Heart left ventricle (tissue), 13 donors: ENCODE results near the gene FGF22.

Experiments
- POLR2A ChIP-seq, 2 donors: fragments of 450-650 bp; IDR thresholded peaks; one replicate each; pipeline ENCODE4 v1.6.1; 2017; ENCODE audit warnings: antibody characterized with exemption in 2 of 2, mild to moderate bottlenecking in 2 of 2, moderate library complexity in 2 of 2
- TF ChIP-seq, protein P1 (sequence below), 12 donors: fragments of 200-600 bp; sonication (generic) in 4 of 12; IDR thresholded peaks; one replicate each; pipeline versions ENCODE4 v1.5.0 to v1.8.0; 2018 to 2022; ENCODE audit warnings: antibody characterized with exemption in 12 of 12, mild to moderate bottlenecking in 5 of 12
- donor health status: ischemic (EF 13 %, LVEDD 7.1; RV severe dilation, severe dysfunction).
- donor health status: DM: no; HTN: yes; CAD: no.
- donor health status: DM: no; HTN: no; CAD: no.
- donor health status: ischemic (EF 25% LVEDD 6.9; RV normal size, moderate dysfunction).
- donor health status: ischemic (EF 25% LVEDD 5.7; RV mildly dilated, moderate dysfunction).
- donor health status: ischemic (EF 35%, LVEDD 5.7; RV mildly dilated, moderate dysfunction).
- donor health status: nonischemic (EF 11% LVEDD 7.7; RV severe dilation, severe dysfunction).
- donor health status: DM: yes; HTN: yes; CAD: no.
- donor health status: PGD.
- donor health status: ischemic (EF 29% LVEDD 5.4; RV normal size, mild dysfunction).
- donor health status: nonischemic (EF 23%, LVEDD 6.1; RV moderate dilation, normal function).

DNA sequence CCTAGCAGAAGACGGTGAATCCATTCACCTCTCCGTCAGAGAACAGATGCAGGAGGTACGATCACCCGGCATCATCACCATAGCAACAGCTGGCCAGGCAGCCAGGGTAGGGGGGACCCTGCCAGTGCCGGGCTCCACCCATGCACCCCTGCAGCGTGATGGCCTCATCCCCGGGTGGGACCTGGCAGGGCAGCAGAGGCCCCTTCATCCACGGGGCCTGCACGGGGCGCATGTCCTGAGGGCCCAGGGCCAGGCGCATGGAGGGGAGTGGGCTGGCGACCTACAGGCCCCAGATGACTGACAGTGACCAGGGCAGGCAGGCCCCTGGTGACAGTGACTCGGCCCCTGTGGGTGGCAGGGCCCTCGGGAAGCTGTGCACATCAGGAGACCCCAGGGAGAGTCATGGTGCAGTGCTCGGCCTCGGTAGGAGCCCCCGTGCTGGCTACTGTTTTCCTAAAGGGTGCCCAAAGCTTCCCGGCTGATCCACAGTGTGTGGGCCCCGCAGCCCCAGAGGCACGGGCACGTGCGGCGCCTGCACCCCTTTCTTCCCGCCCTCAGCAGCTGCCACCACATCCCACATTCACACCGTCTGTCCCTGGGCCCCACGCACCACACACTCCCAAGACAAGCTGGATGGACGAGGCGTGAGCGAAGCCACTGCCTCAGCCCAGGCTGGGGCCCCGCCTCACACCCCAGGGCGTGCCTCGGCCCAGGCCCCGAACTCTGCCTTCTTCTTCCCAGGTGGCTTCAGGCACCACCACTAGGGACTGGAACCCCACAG is 18.6 kb downstream of the FGF22 start:
- TF ChIP-seq, protein P1, sequence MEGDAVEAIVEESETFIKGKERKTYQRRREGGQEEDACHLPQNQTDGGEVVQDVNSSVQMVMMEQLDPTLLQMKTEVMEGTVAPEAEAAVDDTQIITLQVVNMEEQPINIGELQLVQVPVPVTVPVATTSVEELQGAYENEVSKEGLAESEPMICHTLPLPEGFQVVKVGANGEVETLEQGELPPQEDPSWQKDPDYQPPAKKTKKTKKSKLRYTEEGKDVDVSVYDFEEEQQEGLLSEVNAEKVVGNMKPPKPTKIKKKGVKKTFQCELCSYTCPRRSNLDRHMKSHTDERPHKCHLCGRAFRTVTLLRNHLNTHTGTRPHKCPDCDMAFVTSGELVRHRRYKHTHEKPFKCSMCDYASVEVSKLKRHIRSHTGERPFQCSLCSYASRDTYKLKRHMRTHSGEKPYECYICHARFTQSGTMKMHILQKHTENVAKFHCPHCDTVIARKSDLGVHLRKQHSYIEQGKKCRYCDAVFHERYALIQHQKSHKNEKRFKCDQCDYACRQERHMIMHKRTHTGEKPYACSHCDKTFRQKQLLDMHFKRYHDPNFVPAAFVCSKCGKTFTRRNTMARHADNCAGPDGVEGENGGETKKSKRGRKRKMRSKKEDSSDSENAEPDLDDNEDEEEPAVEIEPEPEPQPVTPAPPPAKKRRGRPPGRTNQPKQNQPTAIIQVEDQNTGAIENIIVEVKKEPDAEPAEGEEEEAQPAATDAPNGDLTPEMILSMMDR (IDR thresholded peaks at IDR 0.05) = no peak
- TF ChIP-seq POLR2A (IDR thresholded peaks at IDR 0.05) = no peak
